Measurements from ENCODE around the gene CDKN2AIP.
"Not testable (repeated sequence)": the region's sequence is repeated elsewhere in the genome, so short reads cannot be mapped to it uniquely, and the experiment has no call there.

Gene CDKN2AIP

DNA sequence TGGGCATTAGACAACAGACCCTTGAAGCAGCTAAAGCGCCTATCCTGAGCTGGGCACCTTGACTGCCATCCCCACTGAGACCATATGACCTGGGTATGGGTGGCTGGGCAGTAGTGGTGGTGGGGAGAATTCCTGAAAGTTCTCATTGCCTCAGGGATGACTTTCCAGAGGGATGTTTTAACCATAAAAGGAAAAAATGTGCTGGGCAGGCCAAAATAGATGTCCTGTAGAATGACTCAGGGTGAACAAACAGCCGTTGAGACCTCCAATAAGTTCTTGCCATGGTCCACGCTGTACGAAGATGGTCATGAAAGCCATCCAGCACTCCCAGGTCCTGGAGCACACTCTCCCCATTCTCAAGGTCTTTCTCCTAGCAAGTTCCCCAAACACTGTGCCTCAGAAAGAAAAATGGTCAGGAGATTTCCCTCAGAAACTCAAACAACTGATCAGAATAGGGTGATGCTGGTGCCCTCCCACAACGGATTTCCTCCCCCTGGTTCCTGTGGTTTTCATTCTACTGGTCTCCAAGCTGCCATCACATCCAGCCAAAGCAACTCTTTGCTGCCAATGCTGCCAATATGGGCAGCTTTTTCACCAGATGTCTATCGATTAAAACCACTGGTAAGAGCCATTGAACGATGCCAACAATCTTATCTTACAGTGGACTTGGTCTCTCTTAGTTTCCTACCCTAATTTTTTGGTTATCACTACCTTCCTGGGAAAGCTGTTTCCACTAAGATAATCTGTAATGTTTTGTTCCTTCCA, 11.2 kb downstream of the CDKN2AIP start:
- DNase-seq: no peak

- no peak for DNase-seq
Measured at GRCh38 chr4:183458005-183458404, 13.6 kb downstream of the CDKN2AIP start.

- not testable (repeated sequence) for DNase-seq
Measured at GRCh38 chr4:183463903-183464619, 19.6 kb downstream of the CDKN2AIP start.

GRCh38 chr4:183465879-183466278, 21.4 kb downstream of the CDKN2AIP start:
- DNase-seq: peak; percentile 79

DNA sequence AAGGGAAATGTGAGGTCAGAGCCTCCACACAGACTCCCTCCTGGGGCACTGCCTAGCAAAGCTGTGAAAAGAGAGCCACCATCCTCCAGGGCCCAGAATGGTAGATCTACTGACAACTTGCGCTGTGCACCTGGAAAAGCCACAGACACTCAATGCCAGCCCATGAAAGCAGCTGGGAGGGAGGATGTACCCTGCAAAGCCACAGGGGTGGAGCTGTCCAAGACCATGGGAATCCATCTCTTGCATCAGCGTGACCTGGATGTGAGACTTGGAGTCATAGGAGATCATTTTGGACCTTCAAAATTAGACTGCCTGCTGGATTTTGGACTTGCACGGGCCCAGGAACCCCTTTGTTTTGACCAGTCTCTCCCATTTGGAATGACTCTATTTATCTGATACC, 22.8 kb downstream of the CDKN2AIP start:
- no peak for DNase-seq

DNA sequence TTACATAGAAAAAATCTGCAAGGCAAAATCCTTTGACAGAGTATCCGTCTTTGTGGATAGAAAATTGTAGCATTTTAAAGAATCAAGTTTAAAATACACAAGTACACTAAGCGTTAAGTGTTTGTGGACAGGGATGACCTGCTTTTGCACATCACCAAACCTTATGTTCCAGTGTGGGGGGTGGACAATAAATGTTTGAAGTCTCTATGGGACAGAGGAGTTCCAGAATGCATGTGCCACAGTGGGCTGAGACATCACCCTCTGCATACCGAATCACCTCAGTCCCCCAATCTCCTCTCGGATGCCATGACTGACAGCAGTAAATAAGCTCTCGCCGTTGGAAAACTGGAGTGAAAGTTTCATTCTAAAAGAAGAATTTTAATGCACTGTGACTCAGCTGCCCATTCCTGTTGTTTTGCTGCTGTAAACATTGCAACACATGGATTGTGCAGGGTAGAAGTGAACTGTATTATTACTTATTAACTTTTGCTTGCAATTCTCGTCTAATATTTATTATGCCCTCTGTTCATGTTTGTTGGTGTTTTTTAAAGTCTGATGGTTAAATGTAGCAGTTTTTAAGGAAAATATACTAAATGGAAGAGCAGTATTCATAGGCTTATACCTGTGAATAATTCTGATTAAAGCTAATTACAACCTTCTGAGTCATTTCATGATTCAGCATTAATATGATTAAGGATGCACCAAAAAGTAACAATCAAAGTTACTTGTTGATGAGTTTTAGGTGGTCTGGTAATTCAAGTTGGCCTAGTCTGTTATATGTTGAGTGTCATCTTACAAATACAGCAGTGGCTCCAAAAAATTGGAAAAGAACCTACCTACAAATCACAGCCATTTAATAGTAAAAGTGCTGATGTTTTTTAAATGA, 24.0 kb downstream of the CDKN2AIP start:
- DNase-seq: no peak

DNA sequence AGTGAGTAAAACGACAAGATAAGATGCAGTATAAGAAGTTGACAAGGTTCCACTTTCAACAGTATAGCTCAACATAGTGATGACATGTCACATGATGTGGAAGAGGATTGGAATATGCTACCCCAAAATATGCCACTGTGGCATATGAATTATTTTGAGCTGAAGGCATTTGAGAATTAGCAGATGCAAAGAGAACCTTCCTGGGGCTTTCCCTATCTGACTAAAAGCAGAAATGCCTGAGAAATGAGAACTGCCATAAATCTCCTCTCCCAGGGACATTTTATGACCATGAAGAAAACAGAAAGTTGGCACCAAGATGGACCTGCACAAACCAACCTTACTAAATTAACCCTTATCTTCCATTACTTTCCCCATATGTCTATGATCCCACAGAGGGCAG, 24.8 kb downstream of the CDKN2AIP start:
- DNase-seq: peak; percentile 87

DNA sequence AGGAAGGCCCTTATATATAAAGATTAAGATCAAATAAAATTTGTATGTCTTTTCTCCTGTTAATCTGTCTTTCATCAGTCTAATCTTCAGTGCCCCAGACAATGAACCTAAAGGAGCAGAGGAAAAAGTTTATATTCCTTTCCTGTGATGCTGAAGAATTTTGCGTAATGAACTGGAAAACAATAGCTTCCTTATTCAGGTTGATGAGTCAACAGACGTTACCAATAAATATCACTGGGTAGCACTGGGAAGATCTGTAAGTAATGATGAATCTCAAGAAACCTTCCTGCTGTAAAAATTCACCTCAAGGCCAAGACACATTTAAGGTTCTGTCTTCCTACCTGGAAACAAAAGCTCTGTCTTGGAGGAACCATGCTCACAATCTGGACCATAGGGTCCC, 25.5 kb downstream of the CDKN2AIP start:
- DNase-seq: peak; percentile 39

GRCh38 chr4:183470821-183471220, 26.4 kb downstream of the CDKN2AIP start:
- DNase-seq: no peak

- peak; percentile 92 for DNase-seq
Measured at GRCh38 chr4:183471946-183472708, 27.7 kb downstream of the CDKN2AIP start.

GRCh38 chr4:183478123-183478522, 33.7 kb downstream of the CDKN2AIP start:
- no peak for DNase-seq

DNA sequence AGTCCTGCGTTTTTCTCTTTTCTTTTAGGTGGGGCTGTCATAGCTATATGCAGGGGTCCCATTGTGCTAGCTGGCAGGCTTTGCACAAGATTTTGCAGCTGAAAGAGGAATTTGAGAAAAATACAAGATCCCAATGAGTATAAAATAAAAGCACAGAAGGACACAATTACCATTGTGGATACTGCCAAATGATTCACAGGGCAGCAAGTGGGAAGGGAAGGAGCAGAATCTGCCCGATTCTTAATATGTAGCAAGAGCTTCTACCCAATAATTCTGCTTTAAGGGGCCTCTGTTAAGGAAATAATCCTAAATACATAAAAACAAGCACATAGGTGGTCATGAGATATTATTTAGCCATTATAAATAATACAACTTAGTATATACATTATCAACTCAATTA, 34.5 kb downstream of the CDKN2AIP start:
- DNase-seq: no peak

DNA sequence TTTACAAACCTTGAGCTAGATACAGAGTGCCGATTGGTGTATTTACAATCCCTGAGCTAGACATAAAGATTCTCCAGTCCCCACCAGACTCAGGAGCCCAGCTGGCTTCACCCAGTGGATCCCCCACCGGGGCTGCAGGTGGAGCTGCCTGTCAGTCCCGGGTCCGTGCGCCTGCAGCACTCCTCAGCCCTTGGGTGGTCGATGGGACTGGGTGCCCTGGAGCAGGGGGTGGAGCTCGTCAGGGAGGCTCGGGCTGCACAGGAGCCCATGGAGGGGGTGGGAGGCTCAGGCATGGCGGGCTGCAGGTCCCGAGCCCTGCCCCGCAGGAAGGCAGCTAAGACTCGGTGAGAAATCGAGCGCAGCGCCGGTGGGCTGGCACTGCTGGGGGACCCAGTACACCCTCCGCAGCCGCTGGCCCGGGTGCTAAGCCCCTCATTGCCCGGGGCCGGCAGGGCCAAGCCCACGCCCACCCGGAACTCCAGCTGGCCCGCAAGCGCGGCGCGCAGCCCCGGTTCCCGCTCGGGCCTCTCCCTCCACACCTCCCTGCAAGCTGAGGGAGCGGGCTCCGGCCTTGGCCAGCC, 38.2 kb downstream of the CDKN2AIP start:
- not testable (repeated sequence) for DNase-seq

- DNase-seq: no peak
Measured at GRCh38 chr4:183483997-183484396, 39.6 kb downstream of the CDKN2AIP start.

DNA sequence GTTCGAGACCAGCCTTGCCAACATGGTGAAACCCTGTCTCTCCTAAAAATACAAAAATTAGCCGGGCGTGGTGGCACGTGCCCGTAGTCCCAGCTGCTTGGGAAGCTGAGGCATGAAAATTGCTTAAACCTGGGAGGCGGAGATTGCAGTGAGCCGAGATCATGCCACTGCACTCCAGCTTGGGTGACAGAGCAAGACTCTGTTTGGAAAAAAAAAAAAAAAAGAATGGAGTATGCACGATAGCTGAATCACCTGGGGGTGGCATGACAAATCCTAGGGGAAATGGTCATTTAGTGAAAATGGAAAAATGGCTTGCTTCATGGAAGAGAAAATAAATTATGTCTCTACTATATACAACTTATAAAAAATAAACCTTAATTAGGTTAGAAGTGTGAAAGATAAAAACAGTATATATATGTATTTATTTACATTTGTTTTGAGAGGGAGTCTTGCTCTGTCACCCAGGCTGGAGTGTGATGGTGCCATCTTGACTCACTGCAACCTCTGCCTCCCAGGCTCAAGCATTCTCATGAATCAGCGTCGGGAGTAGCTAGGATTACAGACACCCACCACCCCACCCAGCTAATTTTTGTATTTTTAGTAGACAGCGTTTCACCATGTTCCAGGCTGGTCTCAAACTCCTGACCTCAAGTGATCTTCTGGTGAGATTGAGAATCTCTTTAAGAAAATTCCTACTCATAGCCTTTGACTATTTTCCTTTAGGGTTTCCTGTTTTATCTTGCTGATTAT, 41.1 kb downstream of the CDKN2AIP start:
- no peak for DNase-seq

GRCh38 chr4:183492791-183493222, 48.4 kb downstream of the CDKN2AIP start:
- no peak for DNase-seq

- no peak for DNase-seq
Measured at GRCh38 chr4:183493246-183493645, 48.8 kb downstream of the CDKN2AIP start.

- DNase-seq: no peak
Measured at GRCh38 chr4:183495184-183495583, 50.7 kb downstream of the CDKN2AIP start.
